Vagina (tissue), 2 donors: ENCODE measurements around the gene NCAPD3.

Experiments used
- POLR2A ChIP-seq, 2 donors: fragments of 450-650 bp; IDR thresholded peaks; one replicate each; pipeline ENCODE4 v1.6.1; 2017; ENCODE audit warnings: antibody characterized with exemption in 2 of 2, mild to moderate bottlenecking in 2 of 2, moderate library complexity in 2 of 2
- POLR2AphosphoS5 ChIP-seq, 2 donors: sonication (generic); formaldehyde crosslinking; IDR thresholded peaks; one replicate each; pipeline ENCODE4 v1.9.0; 2017; ENCODE audit warnings: antibody characterized with exemption in 2 of 2, mild to moderate bottlenecking in 2 of 2, low read depth in 1 of 2; ENCODE audit not compliant: insufficient read depth in 1 of 2
- TF ChIP-seq, protein P1 (sequence below), 3 experiments: fragments of 450-650 bp in 2 of 3; fragments of 200-600 bp in 1 of 3; sonication (generic) in 1 of 3; IDR thresholded peaks; one replicate each; pipeline ENCODE4 v1.5.1; 2017 to 2019; ENCODE audit warnings: antibody characterized with exemption in 3 of 3, mild to moderate bottlenecking in 2 of 3, moderate library complexity in 2 of 3

DNA sequence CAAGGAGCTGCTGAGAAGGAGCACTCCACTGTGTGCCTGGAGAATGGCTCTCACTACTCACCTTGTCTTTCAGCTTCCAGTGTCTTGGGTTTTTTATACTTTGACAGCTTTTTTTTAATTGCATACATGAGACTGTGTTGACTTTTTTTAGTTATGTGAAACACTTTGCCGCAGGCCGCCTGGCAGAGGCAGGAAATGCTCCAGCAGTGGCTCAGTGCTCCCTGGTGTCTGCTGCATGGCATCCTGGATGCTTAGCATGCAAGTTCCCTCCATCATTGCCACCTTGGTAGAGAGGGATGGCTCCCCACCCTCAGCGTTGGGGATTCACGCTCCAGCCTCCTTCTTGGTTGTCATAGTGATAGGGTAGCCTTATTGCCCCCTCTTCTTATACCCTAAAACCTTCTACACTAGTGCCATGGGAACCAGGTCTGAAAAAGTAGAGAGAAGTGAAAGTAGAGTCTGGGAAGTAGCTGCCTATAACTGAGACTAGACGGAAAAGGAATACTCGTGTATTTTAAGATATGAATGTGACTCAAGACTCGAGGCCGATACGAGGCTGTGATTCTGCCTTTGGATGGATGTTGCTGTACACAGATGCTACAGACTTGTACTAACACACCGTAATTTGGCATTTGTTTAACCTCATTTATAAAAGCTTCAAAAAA lies 72.6 kb downstream of the NCAPD3 start:
- TF ChIP-seq, protein P1, sequence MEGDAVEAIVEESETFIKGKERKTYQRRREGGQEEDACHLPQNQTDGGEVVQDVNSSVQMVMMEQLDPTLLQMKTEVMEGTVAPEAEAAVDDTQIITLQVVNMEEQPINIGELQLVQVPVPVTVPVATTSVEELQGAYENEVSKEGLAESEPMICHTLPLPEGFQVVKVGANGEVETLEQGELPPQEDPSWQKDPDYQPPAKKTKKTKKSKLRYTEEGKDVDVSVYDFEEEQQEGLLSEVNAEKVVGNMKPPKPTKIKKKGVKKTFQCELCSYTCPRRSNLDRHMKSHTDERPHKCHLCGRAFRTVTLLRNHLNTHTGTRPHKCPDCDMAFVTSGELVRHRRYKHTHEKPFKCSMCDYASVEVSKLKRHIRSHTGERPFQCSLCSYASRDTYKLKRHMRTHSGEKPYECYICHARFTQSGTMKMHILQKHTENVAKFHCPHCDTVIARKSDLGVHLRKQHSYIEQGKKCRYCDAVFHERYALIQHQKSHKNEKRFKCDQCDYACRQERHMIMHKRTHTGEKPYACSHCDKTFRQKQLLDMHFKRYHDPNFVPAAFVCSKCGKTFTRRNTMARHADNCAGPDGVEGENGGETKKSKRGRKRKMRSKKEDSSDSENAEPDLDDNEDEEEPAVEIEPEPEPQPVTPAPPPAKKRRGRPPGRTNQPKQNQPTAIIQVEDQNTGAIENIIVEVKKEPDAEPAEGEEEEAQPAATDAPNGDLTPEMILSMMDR (IDR thresholded peaks at IDR 0.05), result no peak
- TF ChIP-seq POLR2A (IDR thresholded peaks at IDR 0.05), result no peak
- no peak for TF ChIP-seq POLR2AphosphoS5 (IDR thresholded peaks at IDR 0.05; ENCODE audit: insufficient read depth in 1 of 2, low read depth in 1 of 2)
